ENCODE data around the gene ESPL1. TPM values are rescaled to one million over a fixed set of nuclear protein-coding genes. Genes with fewer than 3 reads are reported as not detected.

Gene ESPL1
- total and polyA plus RNA-seq, 2 of the 13 experiments (the other 11 are each of a cell fraction or from before 2014, with no cell fraction given) = 5.8 to 11.5 TPM

- CTCF ChIA-PET (ENCODE audit: low intra/inter-chr PET ratio, low total read pairs) = no interaction called here
- H3K4me3 ChIP-seq (replicated peaks in 1 of 3; ENCODE audit: insufficient read depth in 1 of 3, low read depth in 2 of 3, low read length in 3 of 3) = no peak overlapping the region
- H2AFZ ChIP-seq (ENCODE audit: low read length) = no peak overlapping the region
- H3K79me2 ChIP-seq (ENCODE audit: insufficient read depth, low read length) = no peaks in the 10 kb centered on the region
- H3K4me1 ChIP-seq (ENCODE audit: insufficient read depth, low read length) = no peaks in the 10 kb centered on the region; the same call in 1 of the 2 replicates
- BruUV-seq (replicated peaks) = no TSS peak
- in situ Hi-C loops (cut with HindIII; ENCODE audit: extremely low pct_ligation_motif_present, low pct_unique_long_range_greater_than_20kb) = no loop called here
- 40% methylated on average over 4 of the region's 4 CpGs for WGBS (ENCODE audit: low lambda C conversion rate)
- ATAC-seq = no peak
- no peak for TF ChIP-seq ZNF850 (CRISPR knock-in tag; conservative IDR thresholded peaks at IDR 0.05)
- TF ChIP-seq ZNF207 (IDR thresholded peaks at IDR 0.05; ENCODE audit: borderline replicate concordance) = no peak
- no peak for TF ChIP-seq ARNTL (CRISPR knock-in tag; IDR thresholded peaks at IDR 0.05)
- no peak for TF ChIP-seq ZNF3 (CRISPR knock-in tag; IDR thresholded peaks at IDR 0.05)
- no peak for TF ChIP-seq POLR2A (IDR thresholded peaks at IDR 0.05; ENCODE audit: insufficient read depth in 1 of 2, low read depth in 2 of 2, low read length in 2 of 2)
- no peak for TF ChIP-seq ZNF468 (CRISPR knock-in tag; IDR thresholded peaks at IDR 0.05)
- no peak for TF ChIP-seq HNF1A (IDR thresholded peaks at IDR 0.05; ENCODE audit: low read depth)
- no peak for TF ChIP-seq HNF1A (CRISPR knock-in tag; IDR thresholded peaks at IDR 0.05; ENCODE audit: borderline replicate concordance)
- TF ChIP-seq RAD21 (CRISPR knock-in tag; IDR thresholded peaks at IDR 0.05) = no peak
- TF ChIP-seq TRIM24 (CRISPR knock-in tag; IDR thresholded peaks at IDR 0.05) = no peak
- TF ChIP-seq CENPT (CRISPR knock-in tag; IDR thresholded peaks at IDR 0.05; ENCODE audit: low read depth) = no peak
- no peak overlapping the region for H3K27ac ChIP-seq (ENCODE audit: extremely low read length, insufficient read depth, low read length)
- H3K4me2 ChIP-seq (ENCODE audit: low read depth, low read length) = no peak overlapping the region
- no peak overlapping the region for H3K9ac ChIP-seq (ENCODE audit: insufficient read depth, low read depth, low read length)
- no peaks in the 10 kb centered on the region for H3K36me3 ChIP-seq (replicated peaks in 1 of 2; ENCODE audit: control insufficient read depth in 1 of 2, insufficient read depth in 2 of 2, low read length in 2 of 2)
- no peaks in the 10 kb centered on the region for H4K20me1 ChIP-seq (ENCODE audit: insufficient read depth, low read length)
- intact Hi-C loops (cut with micrococcal nuclease; ENCODE audit: unreplicated experiment) = no loop called here
- H3K27me3 ChIP-seq (ENCODE audit: control insufficient read depth in 1 of 2, insufficient read depth in 2 of 2, low read length in 2 of 2) = peaks cover 14 to 76% of the 10 kb centered on the region in 2 experiments
- POLR2A ChIA-PET = interaction anchor here (2.2 kb wide), 1 partner anchor 12 kb away, joined by 12 read pairs; the partner anchor contains the start of gene AAAS
- no peaks in the 10 kb centered on the region for H3K9me3 ChIP-seq (ENCODE audit: low read length)
- no peak for DNase-seq (ENCODE audit: low spot score)
- FAIRE-seq = no peak
Measured at GRCh38 chr12:53333289-53333688, 65.2 kb downstream of the ESPL1 start.

Data from HepG2 (cell line).